Gastroesophageal sphincter (tissue), 4 donors: ENCODE data around the gene CNGA3. TPM values are rescaled to one million over a fixed set of nuclear protein-coding genes. Genes with fewer than 3 reads are reported as not detected.
"Not testable (repeated sequence)": the region's sequence is repeated elsewhere in the genome, so short reads cannot be mapped to it uniquely, and the experiment has no call there.

Experiments used
- ATAC-seq: fragments of 150-250 bp; one replicate; pipeline ENCODE4 v1.9.1; 2016; ENCODE audit warnings: mild to moderate bottlenecking, moderate library complexity
- H3K27ac ChIP-seq, 4 donors: fragments of 200-600 bp; sonication (generic) in 3 of 4; 1 replicate in 3 of 4; 2 replicates in 1 of 4; pipeline ENCODE4 v1.5.1; 2016 to 2019
- H3K27me3 ChIP-seq: fragments of 200-600 bp; sonication (generic); one replicate; pipeline ENCODE4 v1.5.1; 2019
- H3K36me3 ChIP-seq, 2 donors: fragments of 200-600 bp; sonication (generic); one replicate each; pipeline ENCODE4 v1.5.1; 2019; ENCODE audit warnings: control low read depth in 1 of 2
- H3K4me1 ChIP-seq, 3 donors: fragments of 200-600 bp; sonication (generic); 1 replicate in 2 of 3; 2 replicates in 1 of 3; pipeline ENCODE4 v1.5.1; 2016 to 2019; ENCODE audit warnings: control low read depth in 2 of 3
- H3K4me3 ChIP-seq, 2 donors: fragments of 200-600 bp; sonication (generic); one replicate each; pipeline ENCODE4 v1.5.1; 2019; ENCODE audit warnings: mild to moderate bottlenecking in 1 of 2, moderate library complexity in 1 of 2
- H3K9me3 ChIP-seq, 3 donors: fragments of 200-600 bp; sonication (generic); one replicate each; pipeline ENCODE4 v1.5.1; 2017 to 2019; ENCODE audit warnings: control low read depth in 2 of 3
- CTCF ChIP-seq, 4 experiments: fragments of 200-600 bp in 2 of 4; fragments of 450-650 bp in 2 of 4; sonication (generic) in 1 of 4; IDR thresholded peaks; one replicate each; pipeline ENCODE4 v1.5.1; 2017 to 2019; ENCODE audit warnings: antibody characterized with exemption in 4 of 4, mild to moderate bottlenecking in 2 of 4, moderate library complexity in 2 of 4
- EP300 ChIP-seq: sonication (generic); formaldehyde crosslinking; IDR thresholded peaks from one replicate; pipeline ENCODE4 v1.6.1; 2017; ENCODE audit warnings: antibody characterized with exemption, mild to moderate bottlenecking
- POLR2A ChIP-seq, 2 donors: fragments of 450-650 bp; IDR thresholded peaks; one replicate each; pipeline ENCODE4 v1.6.1; 2017; ENCODE audit warnings: antibody characterized with exemption in 2 of 2, mild to moderate bottlenecking in 2 of 2, moderate library complexity in 1 of 2
- POLR2AphosphoS5 ChIP-seq: sonication (generic); formaldehyde crosslinking; IDR thresholded peaks from one replicate; pipeline ENCODE4 v1.6.1; 2017; ENCODE audit warnings: antibody characterized with exemption
- WGBS, 2 donors: methylation state at CpG; one replicate each; pipeline ENCODE4 v1.1.5; 2018; ENCODE audit warnings: low coverage in 1 of 2; 5-methylcytosine and 5-hydroxymethylcytosine counted together
- total RNA-seq, 4 donors: library from RNA; depleted of rRNA; stranded (reverse); fragments of >200 nt; gene quantifications; one replicate each; pipeline ENCODE4 v1.1.0, GENCODE V29; 2016

The CNGA3 gene
- total RNA-seq, 4 donors from 2014 or later: 1.1 to 10.6 (median 6.1) TPM

DNA sequence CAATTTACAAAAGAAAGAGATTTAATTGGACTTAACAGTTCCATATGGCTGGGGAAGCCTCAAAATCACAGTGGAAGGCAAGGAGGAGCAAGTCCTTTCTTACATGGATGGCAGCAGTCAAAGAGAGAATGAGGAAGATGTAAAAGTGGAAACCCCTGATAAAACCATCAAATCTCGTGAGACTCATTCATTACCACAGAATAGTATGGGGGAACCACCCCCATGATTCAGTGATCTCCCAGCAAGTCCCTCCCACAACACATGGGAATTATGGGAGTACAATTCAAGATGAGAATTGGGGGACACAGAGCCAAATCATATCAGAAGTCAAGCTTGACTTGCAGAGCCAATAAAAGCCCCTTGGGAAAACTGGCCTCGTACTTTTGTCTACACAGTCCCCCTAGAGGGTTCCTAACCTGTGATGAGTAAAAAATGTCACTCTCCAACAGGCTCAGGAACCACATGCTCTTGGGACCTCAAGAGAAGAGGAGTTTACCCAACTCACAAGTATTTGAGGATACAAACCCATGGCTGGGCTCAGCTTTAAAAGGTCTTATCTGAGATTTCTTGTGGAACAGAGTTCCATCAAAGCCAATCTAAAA is 87.2 kb downstream of the CNGA3 start:
- no peak for TF ChIP-seq POLR2A (IDR thresholded peaks at IDR 0.05)
- no peak for TF ChIP-seq EP300
- TF ChIP-seq CTCF (IDR thresholded peaks at IDR 0.05): no peak
- no peak for TF ChIP-seq POLR2AphosphoS5
- Histone ChIP-seq H3K36me3 (no peaks in the 10 kb centered on the region), H3K9me3 (no peaks in the 10 kb centered on the region), H3K27ac (no peak overlapping the region), H3K4me3 (no peak overlapping the region), H3K27me3 (no peaks in the 10 kb centered on the region), H3K4me1 (no peaks in the 10 kb centered on the region)
- WGBS, 2 donors: 40 to 75% methylated on average over 1 of the region's 2 CpGs
- no peak for ATAC-seq

- Histone ChIP-seq H3K9me3 (no peaks in the 10 kb centered on the region), H3K27me3 (no peaks in the 10 kb centered on the region), H3K4me1 (peaks cover 0 to 4% (median 0%) of the 10 kb centered on the region in 3 donors), H3K4me3 (no peak overlapping the region), H3K36me3 (no peaks in the 10 kb centered on the region), H3K27ac (no peak overlapping the region)
- ATAC-seq: no peak
- WGBS, 2 donors: 90 to 96% methylated on average over 2 to 3 of the region's 3 CpGs
- TF ChIP-seq POLR2A (IDR thresholded peaks at IDR 0.05): no peak
- no peak for TF ChIP-seq CTCF (IDR thresholded peaks at IDR 0.05)
- TF ChIP-seq POLR2AphosphoS5: no peak
- no peak for TF ChIP-seq EP300
Observed at GRCh38 chr2:98434492-98434891, 88.2 kb downstream of the CNGA3 start.

- H3K27ac ChIP-seq, H3K27me3 ChIP-seq, H3K36me3 ChIP-seq, H3K9me3 ChIP-seq, H3K4me3 ChIP-seq, ATAC-seq: not testable (repeated sequence)
- H3K4me1 ChIP-seq: peaks cover 0 to 10% (median 0%) of the 10 kb centered on the region in 3 donors
- WGBS, 2 donors: 96 to 97% methylated on average over 4 of the region's 4 CpGs
Observed at GRCh38 chr2:98435670-98436069, 89.4 kb downstream of the CNGA3 start.

- WGBS, 2 donors: 53% methylated on average over 4 of the region's 4 CpGs; no CpG with 5 or more reads in 1 of the 2 donors
- ATAC-seq: peak; percentile 58
- Histone ChIP-seq H3K27me3 (no peaks in the 10 kb centered on the region), H3K36me3 (no peaks in the 10 kb centered on the region), H3K9me3 (no peaks in the 10 kb centered on the region), H3K4me3 (no peak overlapping the region), H3K4me1 (peaks cover 0 to 10% (median 0%) of the 10 kb centered on the region in 3 donors), H3K27ac (no peak overlapping the region)
- TF ChIP-seq POLR2AphosphoS5 (no peak), EP300 (no peak), CTCF (IDR thresholded peaks at IDR 0.05) (no peak), POLR2A (IDR thresholded peaks at IDR 0.05) (no peak)
Observed at GRCh38 chr2:98436734-98437133, 90.5 kb downstream of the CNGA3 start.

GRCh38 chr2:98438190-98439133 is 92.2 kb downstream of the CNGA3 start:
- H3K27me3 ChIP-seq: no peaks in the 10 kb centered on the region
- no peaks in the 10 kb centered on the region for H3K36me3 ChIP-seq
- no peaks in the 10 kb centered on the region for H3K9me3 ChIP-seq
- TF ChIP-seq POLR2AphosphoS5 (no peak), EP300 (no peak), CTCF (IDR thresholded peaks at IDR 0.05) (no peak), POLR2A (IDR thresholded peaks at IDR 0.05) (no peak)
- H3K4me1 ChIP-seq: peaks cover 0 to 10% (median 0%) of the 10 kb centered on the region in 3 donors
- WGBS, 2 donors: 67 to 71% methylated on average over 1 of the region's 1 CpG
- H3K4me3 ChIP-seq: no peak overlapping the region
- H3K27ac ChIP-seq: no peak overlapping the region
- no peak for ATAC-seq
